ENCODE measurements around the gene LHX3.

LHX3 gene

DNA sequence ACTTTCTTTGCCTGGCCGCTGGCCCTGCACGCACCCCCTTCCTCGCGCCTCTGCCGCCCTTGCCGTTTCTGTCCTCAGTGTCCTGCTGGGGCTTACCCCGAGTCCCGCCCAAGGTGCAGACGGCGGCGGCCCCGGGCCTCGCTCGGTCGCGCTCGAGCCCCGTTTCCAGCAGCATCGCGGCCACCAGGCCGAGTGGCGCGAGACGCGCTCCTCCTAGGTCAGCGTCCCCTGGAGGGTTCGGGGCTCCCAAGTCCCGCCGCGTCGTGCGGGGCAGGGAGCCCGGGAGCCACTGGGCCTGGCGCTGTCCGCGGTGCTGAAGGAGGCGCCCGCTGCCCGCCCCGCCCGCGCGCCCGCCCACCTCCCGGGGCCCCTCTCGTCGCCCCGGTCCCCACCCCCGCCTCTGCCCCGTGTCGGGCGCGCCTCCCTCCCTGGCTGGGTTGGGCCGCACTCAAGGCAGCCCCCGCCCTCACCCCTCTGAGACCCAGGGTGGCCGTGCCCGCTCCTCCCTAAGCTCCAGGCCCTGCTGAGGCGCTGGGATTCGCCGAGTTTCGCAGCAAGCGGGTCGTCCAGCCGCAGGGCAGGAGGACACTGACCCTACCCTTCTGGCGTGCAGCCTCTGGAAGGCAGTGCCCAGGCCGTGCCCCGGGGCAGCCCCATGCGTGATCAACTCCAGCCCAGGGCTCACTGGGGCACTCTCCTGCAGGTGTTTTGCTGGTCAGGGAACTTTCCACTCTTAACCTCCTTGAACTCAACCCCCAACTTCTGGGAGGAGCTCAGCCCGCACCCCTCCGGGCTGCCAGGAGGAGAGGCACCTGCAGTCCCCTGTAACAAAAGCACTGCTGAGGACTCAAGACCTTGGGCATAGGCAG, at the start of gene LHX3:
Gene LHX3, minus strand, starts transcription at position 291 of the 869 bp plus-strand sequence. Its CDS starts 116 bp downstream, at position 175.
- peaks cover 42% of the 10 kb centered on the region for H3K36me3 Mint-ChIP-seq
- no peaks in the 10 kb centered on the region for H3K9me3 Mint-ChIP-seq
- no peak within 1 kb of the TSS for H3K27ac Mint-ChIP-seq
- ATAC-seq: peak; percentile 52
- no peak within 1 kb of the TSS for H3K4me3 Mint-ChIP-seq
- H3K4me1 Mint-ChIP-seq: peaks cover 21% of the 10 kb centered on the region
- peaks cover 50% of the 10 kb centered on the region for H3K27me3 Mint-ChIP-seq

DNA sequence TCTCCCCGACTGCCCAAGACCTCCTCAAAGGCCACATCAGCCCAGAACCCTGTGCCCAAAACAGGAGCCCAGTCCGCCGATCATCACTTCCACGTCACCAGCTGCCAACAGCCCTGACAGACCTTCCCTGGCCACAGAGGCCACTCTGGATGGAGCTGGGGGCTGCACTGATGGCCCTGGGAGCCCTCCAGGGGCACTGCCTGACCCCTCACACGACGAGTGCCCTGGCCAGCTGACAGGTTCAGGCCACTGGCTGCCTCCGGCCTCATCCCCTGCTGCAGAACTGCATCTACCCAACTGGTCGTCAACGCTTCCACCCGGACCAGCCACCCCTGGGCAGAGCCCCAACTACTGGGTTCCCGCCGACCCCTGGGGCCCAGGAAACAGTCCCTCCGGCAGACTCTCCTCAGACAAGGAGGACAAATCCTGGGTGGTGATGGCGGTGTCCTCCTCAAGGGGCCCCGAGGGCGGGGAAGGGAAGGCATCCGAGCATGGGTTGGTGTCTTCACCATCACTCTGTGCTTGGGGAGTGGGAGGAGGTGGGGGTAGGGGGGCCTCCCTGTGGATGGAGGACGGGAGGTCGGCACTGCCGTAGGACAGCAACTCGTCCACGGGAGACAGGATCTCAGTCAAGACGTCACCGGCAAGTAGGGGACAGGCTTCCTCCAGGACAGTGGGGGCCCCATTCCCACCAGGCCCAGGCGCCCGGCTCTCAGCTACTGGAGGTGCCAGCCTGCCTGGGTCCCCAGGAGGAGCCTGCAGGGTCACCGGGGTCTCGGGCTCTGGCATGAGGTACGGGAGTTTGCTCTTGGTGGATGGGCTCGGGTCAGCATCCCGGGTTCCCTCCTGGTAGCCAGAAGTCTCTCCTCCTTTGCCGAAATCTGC, 48.6 kb upstream of the LHX3 start:
- Mint-ChIP-seq H3K27me3 (peaks cover 48% of the 10 kb centered on the region), H3K27ac (peak overlapping the region; percentile 4), H3K4me1 (peaks cover 11% of the 10 kb centered on the region), H3K4me3 (no peak overlapping the region), H3K36me3 (no peaks in the 10 kb centered on the region), H3K9me3 (no peaks in the 10 kb centered on the region)
- no peak for ATAC-seq

DNA sequence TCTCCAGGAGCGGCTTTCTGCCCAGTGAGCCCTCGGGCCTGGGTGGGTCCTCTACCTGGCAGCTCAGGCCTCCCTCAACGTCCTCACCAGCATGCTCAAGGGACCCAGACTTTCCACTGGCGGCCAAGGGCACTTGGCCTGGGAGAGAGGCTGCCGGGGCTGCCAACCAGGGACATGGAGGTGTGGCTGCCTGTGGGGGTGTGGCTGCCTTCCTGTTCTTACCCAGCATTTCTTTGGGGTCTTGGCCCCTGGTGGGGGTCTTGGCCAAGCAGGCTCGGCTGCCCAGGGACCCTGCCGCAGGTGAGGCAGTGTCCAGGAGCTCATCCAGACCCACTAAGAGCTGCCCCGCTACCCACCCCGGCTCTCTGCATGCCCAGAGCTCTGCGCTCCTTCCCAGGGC, 47.9 kb upstream of the LHX3 start:
- H3K4me3 Mint-ChIP-seq: no peak overlapping the region
- ATAC-seq: no peak
- peaks cover 11% of the 10 kb centered on the region for H3K4me1 Mint-ChIP-seq
- H3K36me3 Mint-ChIP-seq: no peaks in the 10 kb centered on the region
- H3K9me3 Mint-ChIP-seq: no peaks in the 10 kb centered on the region
- peaks cover 42% of the 10 kb centered on the region for H3K27me3 Mint-ChIP-seq
- H3K27ac Mint-ChIP-seq: peak overlapping the region; percentile 4

DNA sequence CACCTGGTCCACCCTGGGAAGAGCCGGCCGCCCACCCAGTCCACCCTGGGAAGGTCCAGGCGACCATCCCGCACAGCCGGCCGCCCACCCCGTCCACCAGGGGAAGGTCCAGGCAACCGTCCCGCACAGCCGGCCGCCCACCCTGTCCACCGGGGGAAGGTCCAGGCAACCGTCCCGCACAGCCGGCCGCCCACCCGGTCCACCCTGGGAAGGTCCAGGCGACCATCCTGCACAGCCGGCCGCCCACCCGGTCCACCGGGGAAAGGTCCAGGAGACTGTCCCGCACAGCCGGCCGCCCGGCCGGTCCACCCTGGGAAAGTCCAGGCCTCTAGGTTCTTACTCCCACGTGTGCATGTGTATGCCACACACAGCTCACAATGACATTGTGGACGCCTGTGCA, 47.4 kb upstream of the LHX3 start:
- Mint-ChIP-seq H3K4me3 (no peak overlapping the region), H3K27me3 (peaks cover 41% of the 10 kb centered on the region), H3K4me1 (peaks cover 11% of the 10 kb centered on the region), H3K36me3 (no peaks in the 10 kb centered on the region), H3K9me3 (no peaks in the 10 kb centered on the region), H3K27ac (no peak overlapping the region)
- ATAC-seq: no peak

DNA sequence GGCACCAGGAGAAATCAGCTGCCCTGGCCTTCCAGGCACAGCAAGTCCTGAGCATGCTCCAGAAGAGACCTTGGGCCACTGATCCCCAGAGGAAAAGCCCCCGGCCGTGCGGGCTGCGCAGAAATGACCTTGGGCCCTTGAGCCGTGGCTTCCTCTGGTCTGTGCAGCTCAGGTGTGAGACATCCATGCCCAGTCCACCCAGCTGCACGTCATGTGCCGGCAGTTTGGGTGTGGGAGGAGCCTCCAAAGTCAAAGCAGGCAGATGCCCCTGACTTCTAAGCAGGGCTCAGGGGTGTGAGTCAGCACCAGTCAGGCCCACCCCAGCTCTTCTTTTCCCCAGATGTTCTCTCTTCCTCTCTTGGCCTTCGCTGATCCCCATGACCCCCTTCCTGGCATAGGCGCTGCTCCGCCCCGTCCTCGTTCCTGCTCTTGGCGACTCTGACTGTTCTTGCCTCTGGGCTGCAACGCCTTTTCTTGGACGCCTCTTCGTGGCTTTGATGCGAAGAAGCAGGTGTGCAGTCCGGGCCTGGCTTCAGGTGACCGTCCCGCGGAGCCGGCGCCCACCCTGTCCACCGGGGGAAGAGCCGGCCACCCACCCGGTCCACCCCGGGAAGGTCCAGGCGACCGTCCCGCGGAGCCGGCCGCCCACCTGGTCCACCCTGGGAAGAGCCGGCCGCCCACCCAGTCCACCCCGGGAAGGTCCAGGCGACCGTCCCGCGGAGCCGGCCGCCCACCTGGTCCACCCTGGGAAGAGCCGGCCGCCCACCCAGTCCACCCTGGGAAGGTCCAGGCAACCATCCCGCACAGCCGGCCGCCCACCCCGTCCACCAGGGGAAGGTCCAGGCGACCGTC, 46.6 kb upstream of the LHX3 start:
- no peaks in the 10 kb centered on the region for H3K9me3 Mint-ChIP-seq
- no peak for ATAC-seq
- H3K4me1 Mint-ChIP-seq: peaks cover 11% of the 10 kb centered on the region
- no peaks in the 10 kb centered on the region for H3K36me3 Mint-ChIP-seq
- no peak overlapping the region for H3K27ac Mint-ChIP-seq
- H3K4me3 Mint-ChIP-seq: no peak overlapping the region
- H3K27me3 Mint-ChIP-seq: peaks cover 37% of the 10 kb centered on the region

DNA sequence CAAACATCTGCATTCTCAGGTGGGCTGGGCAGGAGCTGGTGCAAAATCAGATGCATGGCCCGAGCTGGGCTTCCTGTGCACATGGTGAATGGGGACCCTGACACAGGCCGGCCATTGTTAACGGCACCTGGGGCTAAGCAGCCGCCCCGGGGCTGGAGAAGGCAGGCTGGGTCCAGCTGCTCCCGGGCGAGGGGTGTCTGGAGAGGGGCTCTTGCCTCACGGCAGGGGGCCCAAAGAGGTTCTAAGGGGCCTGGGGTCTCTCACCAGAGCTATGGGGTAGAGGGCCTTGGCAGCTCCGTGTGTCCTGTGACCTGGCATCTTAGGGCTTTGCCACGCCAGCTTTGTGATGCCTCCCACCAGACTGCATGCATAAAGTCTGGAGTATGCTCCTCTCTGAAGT, 45.7 kb upstream of the LHX3 start:
- no peak overlapping the region for H3K4me3 Mint-ChIP-seq
- H3K27me3 Mint-ChIP-seq: peaks cover 28% of the 10 kb centered on the region
- no peak for ATAC-seq
- H3K36me3 Mint-ChIP-seq: no peaks in the 10 kb centered on the region
- peaks cover 15% of the 10 kb centered on the region for H3K4me1 Mint-ChIP-seq
- no peak overlapping the region for H3K27ac Mint-ChIP-seq
- no peaks in the 10 kb centered on the region for H3K9me3 Mint-ChIP-seq

DNA sequence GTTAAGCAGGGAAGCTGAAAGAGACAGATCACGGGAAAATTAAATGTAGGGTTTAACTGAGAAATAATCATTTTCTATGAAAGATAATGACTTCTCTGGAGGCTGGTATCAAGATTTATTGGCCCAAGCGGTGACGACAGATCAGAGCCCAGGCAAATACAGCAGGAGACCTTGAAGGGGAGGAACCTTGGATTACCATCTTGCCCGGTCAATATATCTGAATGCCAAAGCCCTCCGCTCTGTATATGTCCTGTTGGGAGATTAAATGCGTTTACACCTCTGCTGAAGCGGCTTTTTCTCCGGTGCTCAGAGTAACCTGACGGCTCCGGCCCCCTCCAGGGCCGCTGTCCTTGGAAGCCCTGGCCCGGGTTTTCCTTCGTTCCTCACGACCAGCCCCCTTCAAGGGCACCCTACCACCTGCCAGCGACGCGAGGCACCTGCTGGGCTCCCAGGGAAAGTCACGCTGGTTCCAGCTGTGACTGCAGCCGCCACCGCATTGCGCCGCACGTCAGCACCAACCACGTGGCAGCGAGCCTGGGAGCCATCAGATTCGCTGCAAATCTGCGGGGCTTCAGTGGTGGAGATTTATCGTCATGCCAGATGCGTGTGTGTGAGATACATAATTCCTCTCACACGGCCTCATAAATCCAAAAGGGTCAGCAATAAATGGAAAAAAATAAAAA, 45.1 kb upstream of the LHX3 start:
- Mint-ChIP-seq H3K4me3 (no peak overlapping the region), H3K27me3 (peaks cover 22% of the 10 kb centered on the region), H3K9me3 (no peaks in the 10 kb centered on the region), H3K36me3 (no peaks in the 10 kb centered on the region), H3K27ac (no peak overlapping the region), H3K4me1 (peaks cover 10% of the 10 kb centered on the region)
- ATAC-seq: no peak

DNA sequence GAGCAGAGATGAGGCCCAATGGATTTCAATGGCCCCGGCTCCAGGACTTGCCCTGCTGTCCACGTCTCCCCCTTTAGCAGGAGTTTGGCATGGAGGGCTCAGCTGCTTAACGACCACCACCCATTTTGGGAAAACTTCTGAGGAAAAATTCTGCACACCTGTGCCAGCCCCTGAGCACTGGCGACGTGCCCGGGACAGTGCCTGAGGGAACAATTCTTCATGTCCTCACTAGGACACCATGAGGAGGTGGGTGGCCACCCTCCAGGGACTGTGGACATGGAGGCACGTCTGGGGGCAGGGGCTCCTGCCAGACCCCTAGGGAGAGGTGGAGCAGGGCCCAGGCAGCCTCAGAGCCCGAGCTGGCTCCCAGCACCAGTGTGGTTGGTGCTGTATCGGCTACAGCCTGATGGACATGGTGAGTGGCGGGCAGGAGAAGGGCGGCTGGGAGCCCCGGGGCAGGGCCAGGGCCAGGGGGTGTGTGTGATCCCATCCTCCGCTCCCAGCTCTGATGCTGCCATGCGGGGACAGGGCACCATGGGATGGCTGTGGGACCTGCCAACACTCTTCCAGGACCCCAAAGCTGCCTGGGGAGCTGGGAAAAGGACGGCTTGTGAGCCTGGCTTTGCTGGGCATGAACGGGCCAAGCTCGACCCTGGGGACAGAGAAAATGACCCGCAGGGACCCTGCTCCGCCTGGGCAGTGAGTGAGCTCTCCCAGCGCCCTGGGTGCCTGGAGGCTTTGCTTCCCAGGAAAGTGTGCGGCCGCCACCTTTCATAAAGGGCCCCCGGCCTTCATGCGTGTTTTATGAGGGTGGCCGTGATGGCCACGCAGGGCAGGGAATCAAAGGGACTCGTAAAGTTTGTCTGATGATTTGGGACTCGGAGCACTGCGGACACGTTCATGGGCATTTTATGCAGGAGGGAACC, 44.3 kb upstream of the LHX3 start:
- no peaks in the 10 kb centered on the region for H3K36me3 Mint-ChIP-seq
- no peaks in the 10 kb centered on the region for H3K9me3 Mint-ChIP-seq
- H3K27me3 Mint-ChIP-seq: peaks cover 14% of the 10 kb centered on the region
- H3K27ac Mint-ChIP-seq: no peak overlapping the region
- no peak for ATAC-seq
- H3K4me3 Mint-ChIP-seq: no peak overlapping the region
- peaks cover 13% of the 10 kb centered on the region for H3K4me1 Mint-ChIP-seq

DNA sequence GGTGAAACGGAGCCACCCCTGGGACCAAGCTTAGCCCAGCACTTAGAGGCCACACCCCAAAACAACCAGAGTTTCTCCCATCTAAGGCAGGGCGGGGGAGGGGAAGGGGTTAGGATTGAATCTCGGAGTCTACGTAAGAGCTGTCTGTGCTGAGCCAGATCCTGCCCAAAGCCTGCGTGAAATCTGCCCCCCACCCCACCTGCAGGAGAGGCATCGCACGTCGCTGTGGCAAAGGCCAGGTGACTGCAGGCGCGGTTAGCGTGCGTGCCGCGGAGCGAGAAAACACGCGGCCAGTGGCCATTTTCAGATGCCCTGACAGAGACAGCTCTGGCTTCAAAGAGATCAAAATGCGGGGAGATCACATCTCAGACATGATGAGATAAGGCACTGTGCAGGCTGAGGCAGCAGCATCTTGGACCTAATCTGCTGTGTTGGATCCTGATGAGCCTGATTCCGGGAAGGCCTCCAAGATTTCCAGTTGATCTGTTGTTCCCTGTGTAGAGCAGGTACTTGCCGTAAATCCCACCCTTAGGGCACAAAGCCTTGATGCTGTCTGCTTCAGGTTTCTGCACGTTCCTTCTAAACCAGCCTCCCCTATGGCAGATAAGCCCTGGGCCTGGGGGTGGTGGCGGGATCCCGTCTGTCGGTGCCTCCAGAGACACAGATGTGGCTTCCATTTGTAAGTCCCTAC, 43.2 kb upstream of the LHX3 start:
- peaks cover 6% of the 10 kb centered on the region for H3K27me3 Mint-ChIP-seq
- H3K27ac Mint-ChIP-seq: no peak overlapping the region
- H3K4me3 Mint-ChIP-seq: no peak overlapping the region
- no peaks in the 10 kb centered on the region for H3K9me3 Mint-ChIP-seq
- H3K36me3 Mint-ChIP-seq: peaks cover 7% of the 10 kb centered on the region
- H3K4me1 Mint-ChIP-seq: peaks cover 24% of the 10 kb centered on the region
- ATAC-seq: no peak

DNA sequence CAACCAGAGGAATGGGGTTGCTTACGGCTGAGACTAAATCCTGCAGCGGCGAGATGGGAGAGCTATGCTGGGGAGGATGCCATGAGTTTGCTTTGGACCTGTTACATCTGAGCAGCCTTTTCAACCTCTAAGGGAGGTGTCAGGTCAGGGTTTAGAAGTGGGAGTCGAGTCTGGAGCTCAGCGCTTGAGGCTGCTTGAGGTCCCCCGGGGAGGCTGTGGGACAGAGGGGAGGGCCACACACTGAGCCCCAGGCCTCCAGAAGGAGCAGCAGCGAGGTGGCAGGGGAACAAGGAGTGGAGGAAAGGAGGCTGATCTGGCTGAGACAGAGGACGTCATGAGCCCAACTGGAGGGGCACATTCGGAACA, 42.6 kb upstream of the LHX3 start:
- Mint-ChIP-seq H3K4me1 (peaks cover 30% of the 10 kb centered on the region), H3K9me3 (no peaks in the 10 kb centered on the region), H3K27ac (no peak overlapping the region), H3K4me3 (no peak overlapping the region), H3K36me3 (peaks cover 10% of the 10 kb centered on the region), H3K27me3 (peaks cover under 1% of the 10 kb centered on the region)
- no peak for ATAC-seq

DNA sequence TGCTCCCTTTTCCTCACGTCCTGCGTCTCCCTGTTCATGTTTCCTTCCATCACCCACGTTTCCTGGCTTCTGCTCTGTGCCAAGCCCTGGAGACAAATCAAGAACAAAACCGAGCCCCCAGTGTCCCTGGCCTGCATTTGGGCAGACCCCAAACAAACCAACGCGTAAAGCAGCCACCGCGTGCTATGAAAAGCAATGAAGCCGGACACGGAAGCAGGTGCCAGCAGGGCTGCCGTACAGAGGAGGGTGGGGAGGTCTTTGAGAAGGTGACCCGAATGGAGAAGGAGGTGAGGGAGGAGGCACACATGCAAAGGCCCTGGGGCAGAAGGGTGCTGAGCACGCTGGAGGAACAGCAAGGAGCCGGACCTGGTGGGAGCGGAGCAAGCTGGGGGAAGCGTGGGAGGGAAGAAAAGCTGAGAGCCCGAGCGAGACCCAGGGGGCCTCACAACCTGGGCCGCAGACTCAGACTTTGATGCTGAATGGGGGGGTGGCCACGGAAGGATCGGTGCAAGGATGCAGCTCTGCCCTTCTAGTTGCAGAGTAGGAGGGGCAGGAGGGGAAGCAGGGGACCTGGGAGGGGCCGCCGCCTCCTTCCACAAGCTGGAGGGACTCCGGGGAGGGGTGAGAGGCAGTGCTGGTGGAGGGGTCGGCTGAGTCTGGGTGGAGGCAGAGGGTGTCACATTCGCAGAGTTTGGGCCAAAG, 42.1 kb upstream of the LHX3 start:
- Mint-ChIP-seq H3K27ac (no peak overlapping the region), H3K4me1 (peaks cover 35% of the 10 kb centered on the region), H3K36me3 (peaks cover 14% of the 10 kb centered on the region), H3K4me3 (no peak overlapping the region), H3K9me3 (no peaks in the 10 kb centered on the region), H3K27me3 (no peaks in the 10 kb centered on the region)
- no peak for ATAC-seq

DNA sequence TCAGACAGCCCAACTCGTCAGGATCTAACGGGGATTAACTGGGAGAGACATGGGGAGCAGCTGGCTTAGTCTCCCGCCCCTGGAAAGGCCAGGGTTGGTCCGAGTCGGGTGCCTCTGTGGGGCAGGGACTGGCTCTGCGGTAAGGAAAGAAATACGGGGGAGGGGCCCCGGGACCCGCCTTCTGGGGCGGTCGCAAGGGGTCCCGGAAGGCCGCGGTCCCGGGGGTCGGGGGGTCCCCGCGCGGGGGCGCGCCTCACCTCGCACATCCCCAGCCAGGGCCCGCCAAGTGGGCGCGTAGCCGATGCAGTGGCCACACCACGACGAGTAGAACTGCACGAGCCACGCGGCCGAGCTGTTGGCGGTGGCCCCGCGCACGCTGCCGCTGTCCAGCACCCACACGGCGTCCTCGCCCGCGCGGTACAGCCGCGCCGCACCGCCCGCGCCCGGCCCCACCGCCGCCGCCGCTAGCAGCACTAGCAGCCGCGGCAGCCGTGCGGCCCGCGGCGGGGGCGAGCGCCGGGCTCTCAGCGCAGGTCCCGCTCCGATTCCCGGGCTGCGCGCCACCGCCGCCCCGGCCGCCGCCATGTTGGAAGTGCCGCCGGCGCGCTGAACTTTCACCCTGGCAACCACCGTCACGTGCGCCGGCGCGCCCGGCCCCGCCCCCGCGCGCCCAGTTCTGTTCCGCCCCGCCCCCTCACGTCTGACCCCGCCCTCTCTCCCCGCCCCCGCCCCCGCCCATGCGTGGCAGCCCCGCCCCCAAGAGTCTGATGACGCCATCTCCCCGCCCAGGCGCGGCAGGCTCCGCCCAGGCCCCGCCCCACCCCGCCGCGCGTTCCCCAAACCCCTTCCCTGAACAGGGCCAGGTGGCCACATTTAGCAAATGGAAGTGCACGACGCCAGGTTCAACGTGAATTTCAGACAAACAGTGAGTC, 40.6 kb upstream of the LHX3 start, which contains the start of gene QSOX2:
Gene QSOX2, minus strand, starts transcription at position 594 of the 932 bp plus-strand sequence. Its CDS starts 9 bp downstream, at position 585.
- peak; percentile 78 for ATAC-seq
- peak within 1 kb of the TSS; percentile 95 for H3K4me3 Mint-ChIP-seq
- peak within 1 kb of the TSS; percentile 93 for H3K27ac Mint-ChIP-seq
- H3K36me3 Mint-ChIP-seq: peaks cover 29% of the 10 kb centered on the region
- H3K4me1 Mint-ChIP-seq: peaks cover 50% of the 10 kb centered on the region
- H3K27me3 Mint-ChIP-seq: no peaks in the 10 kb centered on the region
- H3K9me3 Mint-ChIP-seq: no peaks in the 10 kb centered on the region
